NK-92 treated with Interleukin-12 subunit alpha and Interleukin-12 subunit beta, amount 100 ng/mL, for 24 hours (cell line): ENCODE data around the gene PNMA1.
A peak's percentile ranks its signal among the peaks of the same experiment; 100 is the strongest.

Experiments used
- DNase-seq: peaks from one replicate; lab custom pipeline; 2025; lab: John Stamatoyannopoulos, UW

The PNMA1 gene

DNA sequence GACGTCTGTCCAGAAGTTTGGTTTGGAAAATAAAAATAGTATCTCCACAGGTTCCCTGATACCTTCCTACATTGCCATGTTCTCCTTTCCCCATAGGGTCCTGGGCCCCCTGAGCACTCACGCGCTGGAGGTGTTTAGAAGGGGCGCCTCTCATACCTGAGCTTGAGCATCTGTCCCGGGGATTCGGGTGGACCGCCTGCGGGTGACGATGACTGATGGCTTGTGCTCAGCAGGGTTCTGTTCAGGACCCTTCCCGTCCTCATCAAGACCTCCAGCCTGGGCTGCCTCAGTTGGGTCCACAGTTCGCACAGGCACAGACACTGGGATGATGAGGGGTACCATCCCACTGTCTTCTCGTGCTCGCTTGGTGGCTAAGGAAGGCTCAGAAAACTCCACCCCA lies 22.7 kb upstream of the PNMA1 start:
- DNase-seq: no peak

- DNase-seq: no peak
Observed at GRCh38 chr14:73732006-73732405, 17.8 kb upstream of the PNMA1 start.

- DNase-seq: no peak
Observed at GRCh38 chr14:73731111-73731510, 16.9 kb upstream of the PNMA1 start.

DNA sequence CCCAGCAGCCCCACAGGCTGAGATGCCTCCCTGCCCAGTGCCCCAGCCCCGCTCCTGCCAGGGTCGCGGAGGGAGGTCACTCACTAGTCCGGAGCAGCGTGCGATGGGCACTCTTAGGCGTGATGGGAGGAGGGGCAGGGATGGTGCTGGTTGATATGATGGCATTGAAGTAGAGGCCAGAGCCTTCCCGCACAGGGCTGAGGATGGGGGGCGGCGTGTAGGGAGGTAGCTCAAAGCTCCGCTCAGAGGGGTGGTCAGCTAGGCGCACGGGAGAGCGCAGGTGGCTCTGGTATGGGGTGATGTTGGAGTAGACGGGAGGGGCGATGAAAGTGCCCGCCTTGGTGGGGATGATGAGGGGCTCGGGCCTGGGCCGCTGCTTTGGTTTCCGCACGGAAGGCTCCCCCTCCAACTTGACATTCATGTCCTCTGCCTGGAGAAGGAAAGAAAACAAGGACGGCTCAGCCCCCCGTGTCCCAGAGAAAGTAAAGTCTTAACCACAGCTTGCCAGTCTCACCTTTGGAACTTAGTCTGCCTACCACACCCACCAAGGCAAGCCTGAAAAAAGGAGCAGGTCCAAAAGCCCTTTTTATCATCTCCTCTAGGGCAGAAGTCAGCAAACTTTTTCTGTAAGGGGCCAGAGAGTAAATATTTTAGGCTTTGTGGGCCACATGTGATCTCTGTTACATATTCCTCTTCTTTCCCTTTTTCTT lies 15.5 kb upstream of the PNMA1 start:
- no peak for DNase-seq

GRCh38 chr14:73728717-73729330 lies 14.6 kb upstream of the PNMA1 start:
- DNase-seq: peak; percentile 66

DNA sequence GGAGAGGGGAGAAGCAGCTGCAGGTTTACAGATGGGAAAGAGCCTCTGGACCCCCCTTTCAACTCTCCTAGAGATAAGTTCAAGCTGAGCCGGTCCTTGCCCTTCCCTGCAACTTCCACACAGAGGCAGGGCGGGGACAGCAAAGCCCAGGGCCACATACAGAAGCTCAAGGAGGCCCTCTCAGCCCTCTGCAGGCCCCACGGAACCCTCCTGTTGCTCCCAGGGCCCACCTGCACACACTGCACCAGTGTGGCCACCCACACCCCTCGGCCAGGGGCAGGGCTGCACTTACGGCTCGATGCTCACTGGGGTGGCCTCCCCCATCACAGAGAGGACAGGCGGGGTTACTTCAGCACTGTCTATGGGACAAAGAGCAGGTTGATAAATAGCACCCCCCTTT lies 13.0 kb upstream of the PNMA1 start:
- no peak for DNase-seq

DNA sequence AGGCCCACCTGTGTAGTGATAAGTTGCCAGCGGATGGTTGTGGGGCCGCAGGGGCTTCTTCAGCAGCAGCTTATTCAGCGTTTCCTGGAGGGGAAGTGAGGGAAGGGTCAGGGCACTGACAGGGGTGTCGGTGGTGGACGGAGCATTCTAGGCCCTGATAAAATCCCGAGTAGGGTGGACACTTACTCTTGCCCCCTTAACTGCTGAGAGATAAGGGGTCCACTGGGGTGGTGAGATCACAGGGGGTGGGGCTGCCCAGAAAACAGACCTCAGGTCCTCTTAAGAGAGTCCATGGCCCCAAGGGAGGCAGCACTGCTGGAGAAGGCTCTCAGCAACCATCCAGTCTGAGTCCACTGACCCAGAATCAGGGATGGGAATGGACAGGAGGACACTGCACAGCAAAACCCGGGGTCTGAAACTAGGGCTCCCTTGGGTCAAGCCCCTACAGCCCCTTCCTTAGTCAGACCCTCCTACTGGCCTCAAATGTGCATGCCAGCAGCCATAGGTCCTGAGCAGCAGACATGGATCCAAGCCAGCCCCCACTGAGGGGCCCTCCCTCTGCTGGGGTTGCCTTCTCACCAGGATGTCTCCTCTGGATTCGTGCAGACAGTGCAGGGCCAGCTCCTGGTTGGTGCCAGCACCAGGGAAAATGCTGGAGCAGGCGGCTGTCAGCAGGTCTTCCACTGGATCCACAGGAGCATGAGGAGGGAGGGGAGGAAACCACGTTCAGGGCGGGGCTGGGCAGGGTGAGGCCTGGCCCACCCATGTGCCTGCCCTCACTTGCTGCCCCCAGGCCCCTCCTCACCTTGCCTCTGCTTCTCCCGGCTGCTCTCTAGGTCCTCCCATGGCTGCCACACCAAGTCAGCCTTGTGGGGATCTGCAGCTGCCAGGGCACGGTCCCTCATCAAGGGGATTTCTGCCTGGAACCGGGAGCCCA lies 12.1 kb upstream of the PNMA1 start:
- DNase-seq: no peak

DNA sequence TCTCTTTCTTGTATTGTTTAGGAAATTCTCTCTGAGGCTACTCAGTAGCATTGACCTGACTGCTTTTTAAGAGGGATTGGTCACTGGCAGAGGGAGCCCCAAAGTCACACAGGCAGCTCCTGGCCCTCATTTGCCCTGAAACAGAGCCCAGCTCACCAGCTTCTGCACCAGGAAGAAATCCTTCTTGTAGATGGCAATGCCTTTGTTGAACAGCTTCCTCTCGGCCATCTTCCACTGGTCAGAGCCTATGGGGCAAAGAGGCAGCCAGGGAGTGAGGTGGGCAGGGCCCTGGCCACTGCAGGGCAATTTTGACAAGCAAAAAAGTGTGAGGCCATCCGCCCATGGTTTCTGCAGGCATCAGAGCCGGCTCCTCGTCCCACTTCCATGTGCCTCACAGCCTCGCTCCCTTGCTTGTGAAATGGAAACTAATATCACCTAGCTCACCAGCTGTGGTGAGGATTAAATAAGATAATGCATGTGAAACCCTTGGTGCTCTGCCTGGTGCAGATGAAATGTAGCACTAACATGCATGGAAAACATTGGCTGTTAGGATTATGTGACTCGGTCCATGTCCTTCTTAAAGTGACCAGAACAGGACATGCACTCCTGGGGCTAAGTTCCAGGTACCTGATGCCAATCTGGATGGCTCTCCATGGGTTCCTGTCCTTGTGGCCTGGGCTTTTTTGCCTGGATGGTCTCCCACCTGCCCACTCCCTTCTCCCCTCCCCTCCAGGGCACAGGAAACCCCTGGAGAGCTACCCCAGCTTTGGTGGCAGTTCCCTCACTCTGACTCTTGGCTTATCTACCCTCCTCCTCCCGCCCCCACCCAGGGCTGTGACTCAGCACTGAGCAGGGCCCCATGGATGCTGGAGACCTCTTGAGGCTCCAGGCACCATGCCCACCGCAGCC lies 11.2 kb upstream of the PNMA1 start:
- no peak for DNase-seq

DNA sequence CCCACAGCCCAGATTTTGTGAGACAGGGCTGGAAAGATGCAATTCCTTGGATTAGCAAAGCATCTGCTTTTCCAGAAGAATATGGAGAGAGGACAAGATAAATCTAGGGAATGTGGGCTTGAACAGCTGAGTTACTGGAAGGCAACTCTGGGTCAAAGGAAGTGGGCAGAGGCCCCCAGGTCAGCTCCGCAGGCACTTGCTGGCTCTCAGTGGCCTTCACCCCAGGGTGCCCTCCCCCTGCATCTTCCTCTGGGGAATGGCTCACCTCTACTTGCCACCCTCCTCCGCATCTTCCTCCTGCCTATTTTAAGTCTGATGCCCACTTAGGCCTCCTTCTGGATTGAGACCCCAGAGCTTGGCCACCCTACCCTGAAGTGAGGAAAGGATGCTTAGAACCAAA lies 10.5 kb upstream of the PNMA1 start:
- DNase-seq: no peak

DNA sequence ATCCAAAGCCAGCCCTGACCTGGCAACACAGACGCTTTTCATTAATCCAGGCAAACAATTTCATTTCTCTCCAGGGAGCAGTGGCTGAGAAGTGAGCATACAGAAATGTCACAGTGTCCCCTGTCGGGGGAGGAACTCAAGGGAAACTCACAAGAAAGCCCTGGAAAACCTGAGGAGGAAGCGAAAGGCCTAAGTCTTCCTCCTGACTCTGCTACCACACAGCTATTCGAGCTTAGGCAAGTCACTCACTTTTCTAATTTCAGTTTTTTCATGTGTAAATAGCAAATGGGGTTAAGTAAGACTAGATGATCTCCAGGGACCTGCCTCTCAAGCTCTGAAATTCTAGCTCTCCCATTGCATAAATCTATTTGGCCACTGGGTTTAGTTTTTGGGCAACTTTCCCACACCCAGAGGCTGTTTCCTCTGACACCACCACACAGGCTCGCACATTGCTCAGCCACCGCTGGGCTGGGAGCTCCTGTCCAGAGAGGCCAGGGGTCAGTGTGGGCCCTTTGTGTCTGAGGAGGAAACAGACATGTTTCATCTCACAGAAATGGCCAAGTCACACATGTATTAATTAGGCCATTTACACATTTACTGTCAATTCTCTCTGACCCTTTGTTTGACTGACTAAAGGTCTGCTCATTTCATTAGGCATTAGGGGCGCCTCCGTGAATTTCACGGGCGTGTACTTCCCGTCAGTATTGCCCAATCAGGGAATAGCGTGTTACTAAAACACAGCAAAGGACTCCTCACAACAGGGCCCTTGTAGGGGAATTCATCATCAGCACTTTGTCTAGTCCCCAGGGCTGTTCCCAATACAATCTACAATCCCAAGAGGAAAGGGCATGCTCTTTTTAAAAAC lies 9.8 kb upstream of the PNMA1 start:
- no peak for DNase-seq

DNA sequence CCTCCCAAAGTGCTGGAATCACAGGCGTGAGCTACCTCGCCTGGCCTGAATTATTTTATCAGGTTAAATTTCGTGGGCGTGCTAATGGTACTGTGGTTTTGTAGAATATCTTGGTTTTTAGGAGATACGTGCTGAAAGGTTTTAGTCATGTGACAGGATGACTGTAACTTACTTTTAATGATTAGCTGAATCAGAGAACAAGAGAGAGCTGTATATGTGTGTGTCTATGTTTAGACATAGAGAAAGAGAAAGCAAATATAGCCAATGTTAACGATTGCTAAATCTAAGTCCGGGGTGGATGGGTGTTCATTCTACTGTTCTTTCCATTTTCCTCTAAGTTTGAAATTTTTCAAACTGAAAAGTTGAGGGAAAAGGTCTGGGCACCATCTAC lies 9.2 kb upstream of the PNMA1 start:
- no peak for DNase-seq

GRCh38 chr14:73722581-73722980 lies 8.4 kb upstream of the PNMA1 start:
- no peak for DNase-seq

GRCh38 chr14:73721101-73721821 lies 7.1 kb upstream of the PNMA1 start:
- no peak for DNase-seq

DNA sequence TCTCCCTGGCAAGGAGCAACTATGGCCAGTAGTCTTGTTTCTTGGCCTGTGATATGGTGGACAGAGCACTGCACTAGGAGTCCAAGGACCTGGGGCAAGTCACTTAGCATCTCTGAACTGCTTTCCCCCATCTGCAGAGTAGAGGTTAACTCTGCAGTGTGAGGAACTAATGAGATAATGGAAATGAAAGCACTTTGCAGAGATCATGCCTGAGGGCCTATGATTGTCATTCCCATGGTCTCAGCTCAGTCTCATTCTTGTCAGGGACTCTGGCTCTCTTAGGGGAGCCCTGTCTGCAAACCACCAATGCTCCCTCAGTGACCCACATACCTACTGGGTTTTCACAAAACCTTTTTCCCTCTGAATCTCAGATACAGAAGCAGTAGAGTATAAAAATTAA lies 6.5 kb upstream of the PNMA1 start:
- DNase-seq: no peak

DNA sequence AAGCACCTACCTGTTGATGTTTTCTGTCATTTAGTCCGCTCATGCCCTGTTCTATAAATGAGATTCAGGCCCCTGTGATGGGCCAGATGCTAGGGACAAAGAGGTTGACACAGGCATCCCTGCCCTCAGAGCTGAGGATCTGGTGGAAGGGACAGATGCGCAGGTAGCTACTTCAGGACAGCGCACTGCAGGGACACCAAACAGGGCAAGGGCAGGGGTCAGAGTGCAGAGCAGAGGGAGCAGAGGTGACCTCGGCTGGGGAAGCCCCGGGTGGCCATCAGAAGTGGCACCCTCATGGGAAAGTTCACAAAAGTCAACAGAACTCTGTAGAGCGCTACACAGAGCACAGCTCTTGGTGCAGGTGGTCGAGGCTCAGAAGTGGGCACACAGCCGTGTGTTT lies 5.6 kb upstream of the PNMA1 start:
- DNase-seq: no peak

DNA sequence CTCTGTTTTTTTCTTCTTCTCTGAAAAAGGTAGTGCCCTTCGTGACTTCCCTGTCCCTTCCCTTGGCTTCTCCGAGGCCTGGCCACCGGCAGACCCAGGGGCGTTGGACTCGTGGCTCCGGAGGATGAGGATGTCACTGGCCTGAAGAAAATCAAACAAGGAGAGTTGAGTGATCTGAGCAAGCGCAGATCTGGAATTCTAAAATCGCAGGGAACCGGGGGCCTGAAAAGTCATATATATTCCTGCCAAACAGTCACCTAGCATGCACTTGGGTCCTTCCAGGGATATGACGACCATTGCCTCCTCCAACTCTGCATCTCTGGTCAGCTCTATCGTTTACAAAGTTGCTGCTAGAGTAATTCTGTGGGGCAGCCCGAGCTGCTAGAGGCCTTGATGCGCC lies 5.2 kb upstream of the PNMA1 start:
- DNase-seq: no peak

DNA sequence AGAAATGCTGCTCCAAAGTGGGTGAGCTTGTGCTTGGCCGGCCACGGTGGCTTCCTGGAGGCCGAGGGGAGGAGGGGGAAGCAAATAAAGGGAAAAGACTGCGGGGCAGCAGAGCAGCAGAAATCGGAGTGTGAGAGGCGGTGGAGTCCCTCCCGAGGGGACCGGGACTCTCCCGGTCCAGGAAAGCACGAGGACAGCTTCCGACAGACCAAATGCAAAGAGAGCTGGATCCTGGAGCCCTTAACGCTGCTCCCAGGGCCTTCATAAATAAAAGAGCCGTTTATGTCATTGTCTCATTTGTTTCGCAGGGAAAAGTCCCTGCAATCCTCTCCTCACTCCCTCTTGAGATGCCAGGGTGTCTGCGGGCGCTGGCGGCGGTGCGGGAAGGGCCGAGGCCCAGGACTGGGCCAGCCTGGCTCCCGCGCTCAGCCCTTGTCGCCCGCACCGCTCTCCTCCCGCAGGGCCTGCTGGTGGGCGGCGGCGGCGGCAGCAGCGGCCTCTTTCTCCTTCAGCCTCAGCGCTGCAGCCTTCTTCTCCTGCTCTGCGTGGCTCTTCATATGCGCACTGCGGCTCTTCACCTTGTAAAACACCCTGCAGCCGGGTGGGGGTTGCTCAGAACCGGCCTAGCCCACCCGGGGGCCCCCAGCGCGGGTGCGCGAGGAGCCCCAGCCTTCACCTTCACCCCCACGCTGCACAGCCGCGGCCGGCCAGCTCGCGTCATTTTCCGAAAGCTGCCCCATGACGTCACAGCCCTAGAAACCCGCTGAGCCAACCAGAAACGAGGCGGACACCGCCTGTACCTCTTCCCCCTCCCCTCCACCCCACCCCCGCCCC lies 4.5 kb upstream of the PNMA1 start:
- DNase-seq: no peak

GRCh38 chr14:73717711-73718417 lies 3.7 kb upstream of the PNMA1 start:
- no peak for DNase-seq

- DNase-seq: no peak
Observed at GRCh38 chr14:73717266-73717665, 3.1 kb upstream of the PNMA1 start.
